GM12892 (cell line): ENCODE results near the gene HIBCH.
"Not testable (repeated sequence)": the region's sequence is repeated elsewhere in the genome, so short reads cannot be mapped to it uniquely, and the experiment has no call there.

Experiments
- POLR2A ChIP-seq: IDR thresholded peaks from 2 replicates; pipeline ENCODE4 v1.6.1; 2011; ENCODE audit warnings: low read depth, low read length, control low read depth
- POLR2AphosphoS5 ChIP-seq: IDR thresholded peaks from 2 replicates; pipeline ENCODE4 v1.6.1; 2011; ENCODE audit warnings: low read depth, low read length, control low read depth

- TF ChIP-seq POLR2AphosphoS5, POLR2A: not testable (repeated sequence)
These were observed 21.7 kb downstream of the HIBCH start for GRCh38 chr2:190297880-190298279.
